Measurements from ENCODE around the gene INVS. TPM values are rescaled to one million over a fixed set of nuclear protein-coding genes. Genes with fewer than 3 reads are reported as not detected.
A peak's percentile ranks its signal among the peaks of the same experiment; 100 is the strongest.

The INVS gene
- total RNA-seq, 4 donors from 2014 or later = 19.2 to 24.1 (median 23.4) TPM

DNA sequence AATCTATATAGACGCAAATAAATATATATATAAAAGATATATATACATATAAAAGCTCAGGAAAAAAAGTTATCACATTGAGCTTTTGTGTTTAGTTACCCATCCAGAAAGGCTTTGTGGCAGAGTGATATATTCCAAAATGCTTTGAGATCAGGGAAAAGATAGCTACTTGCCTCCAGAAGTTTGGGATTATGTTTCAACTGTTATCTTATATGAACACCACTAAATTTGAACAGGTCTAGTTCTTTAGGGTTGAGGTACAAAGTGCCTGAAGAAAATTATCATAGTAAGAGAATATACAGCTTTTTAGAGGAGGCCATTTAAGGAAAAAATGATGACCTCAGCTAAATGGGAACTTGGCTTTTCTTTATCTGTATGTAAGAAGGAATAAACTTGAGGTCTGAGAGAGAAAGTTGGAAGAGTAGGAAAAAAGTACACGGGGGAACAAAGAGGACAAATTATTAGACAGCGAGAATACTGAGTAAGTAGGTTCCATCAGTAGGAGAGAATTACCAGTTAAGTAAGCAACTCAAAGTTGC is 2.6 kb upstream of the INVS start:
- no peak overlapping the region for H3K4me3 ChIP-seq
- intact Hi-C loops (cut with DNase I) = loop anchor here (5.0 kb wide), 1 partner anchor 274 kb away; the partner anchor contains the start of gene NR4A3
- peaks cover 24 to 48% (median 35%) of the 10 kb centered on the region in 4 donors for H3K4me1 ChIP-seq
- no peaks in the 10 kb centered on the region for H3K9me3 ChIP-seq
- WGBS = 82% methylated on average over 3 of the region's 3 CpGs
- H3K27ac ChIP-seq (replicated peaks in 1 of 4) = no peak overlapping the region
- no peaks in the 10 kb centered on the region for H3K36me3 ChIP-seq
- TF ChIP-seq EP300 (IDR thresholded peaks at IDR 0.05) = no peak
- no peaks in the 10 kb centered on the region for H3K27me3 ChIP-seq
- DNase-seq (ENCODE audit: extremely low spot score) = no peak

DNA sequence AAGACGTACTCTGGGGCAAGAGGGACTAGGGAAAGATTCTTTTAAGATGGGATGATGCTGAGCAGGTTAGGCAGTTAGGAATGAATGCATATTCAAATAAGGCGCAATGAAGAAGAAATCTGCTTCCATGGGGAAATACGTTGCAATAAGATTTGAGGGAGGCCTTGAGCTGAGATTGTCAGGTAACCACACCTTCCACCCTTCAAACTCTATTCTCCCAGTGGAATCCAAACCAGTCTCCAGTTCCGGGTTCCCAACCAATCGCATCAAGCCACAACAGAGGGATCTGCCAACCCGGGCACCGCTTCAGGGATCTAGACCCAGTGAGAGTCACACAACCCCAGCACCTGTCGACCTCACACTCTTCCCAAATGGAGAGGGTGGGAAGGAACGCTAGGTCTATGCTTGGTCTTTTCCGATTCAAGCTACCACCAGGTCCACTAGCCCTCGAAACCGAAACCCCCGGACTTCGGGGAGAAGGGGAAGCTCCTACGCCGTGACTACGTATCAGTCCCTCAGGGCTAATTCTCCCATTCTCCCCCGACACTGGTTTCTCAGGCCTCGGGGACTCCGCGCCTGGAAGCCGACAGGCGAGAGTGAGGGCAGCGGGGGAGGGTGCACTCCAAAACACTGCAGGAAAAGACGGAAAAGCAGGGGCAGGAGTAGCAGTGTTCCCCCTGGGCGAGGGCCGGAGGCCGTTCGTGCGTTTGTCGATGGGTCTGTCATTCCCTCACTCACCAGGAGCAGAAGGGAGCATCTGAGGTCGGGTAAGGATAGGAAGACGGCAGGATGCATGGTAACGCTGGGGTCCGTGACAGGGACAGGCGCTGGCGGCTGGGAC is 777 bp upstream of the INVS start:
- peak overlapping the region; percentile 86 to 95 (median 91) for H3K27ac ChIP-seq (replicated peaks in 1 of 4)
- intact Hi-C loops (cut with DNase I) = loop anchor here (5.0 kb wide), 1 partner anchor 276 kb away; the partner anchor contains the start of gene NR4A3
- 1% methylated on average over 34 of the region's 37 CpGs for WGBS
- peak overlapping the region; percentile 79 to 84 (median 82) for H3K4me3 ChIP-seq
- TF ChIP-seq EP300 (IDR thresholded peaks at IDR 0.05) (no peak), POLR2A (IDR thresholded peaks at IDR 0.05; ENCODE audit: low read depth) (no peak), CTCF (IDR thresholded peaks at IDR 0.05) (no peak), POLR2AphosphoS5 (IDR thresholded peaks at IDR 0.05) (no peak)
- no peaks in the 10 kb centered on the region for H3K9me3 ChIP-seq
- H3K4me1 ChIP-seq = peaks cover 20 to 48% (median 34%) of the 10 kb centered on the region in 4 donors
- H3K27me3 ChIP-seq = no peaks in the 10 kb centered on the region
- no peak for DNase-seq (ENCODE audit: extremely low spot score)
- H3K36me3 ChIP-seq = peaks cover 0 to 7% (median 3%) of the 10 kb centered on the region in 4 donors

GRCh38 chr9:100099722-100100042 is 639 bp downstream of the INVS start:
- intact Hi-C loops (cut with DNase I) = loop anchor here (5.0 kb wide), 1 partner anchor 277 kb away; the partner anchor contains the start of gene NR4A3
- DNase-seq (ENCODE audit: extremely low spot score) = no peak
- TF ChIP-seq POLR2AphosphoS5 (IDR thresholded peaks at IDR 0.05) (no peak), POLR2A (IDR thresholded peaks at IDR 0.05; ENCODE audit: low read depth) (no peak), CTCF (IDR thresholded peaks at IDR 0.05) (no peak)
- Histone ChIP-seq H3K27ac (replicated peaks in 1 of 4) (peak overlapping the region; percentile 86 to 95 (median 91)), H3K36me3 (peaks cover 7 to 20% (median 11%) of the 10 kb centered on the region in 4 donors), H3K27me3 (no peaks in the 10 kb centered on the region), H3K4me1 (peaks cover 20 to 37% (median 31%) of the 10 kb centered on the region in 4 donors), H3K9me3 (no peaks in the 10 kb centered on the region), H3K4me3 (peak overlapping the region; percentile 79 to 84 (median 82))
- WGBS = 15% methylated on average over 9 of the region's 10 CpGs

GRCh38 chr9:100100146-100100667 is 1.2 kb downstream of the INVS start:
- intact Hi-C loops (cut with DNase I) = no loop called here
- no peaks in the 10 kb centered on the region for H3K27me3 ChIP-seq
- TF ChIP-seq CTCF (IDR thresholded peaks at IDR 0.05) = no peak
- TF ChIP-seq POLR2AphosphoS5 (IDR thresholded peaks at IDR 0.05) = no peak
- TF ChIP-seq POLR2A (IDR thresholded peaks at IDR 0.05; ENCODE audit: low read depth) = no peak
- no peak for TF ChIP-seq EP300 (IDR thresholded peaks at IDR 0.05)
- no peak for DNase-seq (ENCODE audit: extremely low spot score)
- peaks cover 9 to 25% (median 14%) of the 10 kb centered on the region in 4 donors for H3K36me3 ChIP-seq
- 79% methylated on average over 2 of the region's 2 CpGs for WGBS
- H3K4me3 ChIP-seq = peak overlapping the region; percentile 79 to 84 (median 82)
- peak overlapping the region; percentile 86 to 95 (median 91) for H3K27ac ChIP-seq (replicated peaks in 1 of 4)
- no peaks in the 10 kb centered on the region for H3K9me3 ChIP-seq
- H3K4me1 ChIP-seq = peaks cover 20 to 37% (median 31%) of the 10 kb centered on the region in 4 donors

GRCh38 chr9:100101608-100102007 is 2.6 kb downstream of the INVS start:
- Histone ChIP-seq H3K4me1 (peaks cover 16 to 26% (median 26%) of the 10 kb centered on the region in 4 donors), H3K36me3 (peaks cover 23 to 39% (median 27%) of the 10 kb centered on the region in 4 donors), H3K9me3 (no peaks in the 10 kb centered on the region), H3K27ac (replicated peaks in 1 of 4) (no peak overlapping the region), H3K27me3 (no peaks in the 10 kb centered on the region), H3K4me3 (no peak overlapping the region)
- DNase-seq (ENCODE audit: extremely low spot score) = no peak
- intact Hi-C loops (cut with DNase I) = no loop called here
- no peak for TF ChIP-seq EP300 (IDR thresholded peaks at IDR 0.05)
- TF ChIP-seq POLR2AphosphoS5 (IDR thresholded peaks at IDR 0.05) = no peak
- no peak for TF ChIP-seq POLR2A (IDR thresholded peaks at IDR 0.05; ENCODE audit: low read depth)
- no peak for TF ChIP-seq CTCF (IDR thresholded peaks at IDR 0.05)
- WGBS = 92% methylated on average over 6 of the region's 6 CpGs
